ENCODE measurements around the gene CLEC3A. TPM values are rescaled to one million over a fixed set of nuclear protein-coding genes. Genes with fewer than 3 reads are reported as not detected.

Gene CLEC3A
- total RNA-seq, 4 donors from 2014 or later, result not detected

DNA sequence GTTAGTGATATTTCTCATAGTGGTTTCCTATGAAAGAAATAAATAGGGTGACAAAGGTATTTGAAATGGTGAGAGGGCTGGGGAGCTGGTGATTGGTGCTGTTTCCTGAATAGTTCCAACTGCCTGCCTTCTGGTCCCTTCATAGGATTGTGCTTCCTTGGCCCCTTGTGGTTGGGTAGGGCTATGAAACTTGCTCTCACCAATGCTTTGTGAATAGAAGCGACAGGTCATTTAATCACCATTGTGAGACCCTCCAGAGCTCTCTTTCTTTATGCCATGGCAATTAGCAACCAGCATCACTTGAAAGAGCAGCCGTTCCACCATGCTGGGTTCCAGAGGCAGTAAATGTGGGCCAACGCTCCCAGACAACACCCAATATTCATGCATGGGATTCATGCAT is 53.5 kb downstream of the CLEC3A start:
- Histone ChIP-seq H3K27ac (no peak overlapping the region), H3K4me1 (no peaks in the 10 kb centered on the region), H3K27me3 (peaks cover 0 to 13% (median 0%) of the 10 kb centered on the region in 4 donors), H3K4me3 (no peak overlapping the region), H3K36me3 (no peaks in the 10 kb centered on the region), H3K9me3 (no peaks in the 10 kb centered on the region)
- TF ChIP-seq POLR2A (IDR thresholded peaks at IDR 0.05), result no peak
- TF ChIP-seq, protein P1, sequence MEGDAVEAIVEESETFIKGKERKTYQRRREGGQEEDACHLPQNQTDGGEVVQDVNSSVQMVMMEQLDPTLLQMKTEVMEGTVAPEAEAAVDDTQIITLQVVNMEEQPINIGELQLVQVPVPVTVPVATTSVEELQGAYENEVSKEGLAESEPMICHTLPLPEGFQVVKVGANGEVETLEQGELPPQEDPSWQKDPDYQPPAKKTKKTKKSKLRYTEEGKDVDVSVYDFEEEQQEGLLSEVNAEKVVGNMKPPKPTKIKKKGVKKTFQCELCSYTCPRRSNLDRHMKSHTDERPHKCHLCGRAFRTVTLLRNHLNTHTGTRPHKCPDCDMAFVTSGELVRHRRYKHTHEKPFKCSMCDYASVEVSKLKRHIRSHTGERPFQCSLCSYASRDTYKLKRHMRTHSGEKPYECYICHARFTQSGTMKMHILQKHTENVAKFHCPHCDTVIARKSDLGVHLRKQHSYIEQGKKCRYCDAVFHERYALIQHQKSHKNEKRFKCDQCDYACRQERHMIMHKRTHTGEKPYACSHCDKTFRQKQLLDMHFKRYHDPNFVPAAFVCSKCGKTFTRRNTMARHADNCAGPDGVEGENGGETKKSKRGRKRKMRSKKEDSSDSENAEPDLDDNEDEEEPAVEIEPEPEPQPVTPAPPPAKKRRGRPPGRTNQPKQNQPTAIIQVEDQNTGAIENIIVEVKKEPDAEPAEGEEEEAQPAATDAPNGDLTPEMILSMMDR (IDR thresholded peaks at IDR 0.05), result no peak
- intact Hi-C loops (cut with DNase I), result no loop called here
- 67 to 100% methylated on average over 1 of the region's 3 CpGs for WGBS, 2 donors
- DNase-seq, result no peak

DNA sequence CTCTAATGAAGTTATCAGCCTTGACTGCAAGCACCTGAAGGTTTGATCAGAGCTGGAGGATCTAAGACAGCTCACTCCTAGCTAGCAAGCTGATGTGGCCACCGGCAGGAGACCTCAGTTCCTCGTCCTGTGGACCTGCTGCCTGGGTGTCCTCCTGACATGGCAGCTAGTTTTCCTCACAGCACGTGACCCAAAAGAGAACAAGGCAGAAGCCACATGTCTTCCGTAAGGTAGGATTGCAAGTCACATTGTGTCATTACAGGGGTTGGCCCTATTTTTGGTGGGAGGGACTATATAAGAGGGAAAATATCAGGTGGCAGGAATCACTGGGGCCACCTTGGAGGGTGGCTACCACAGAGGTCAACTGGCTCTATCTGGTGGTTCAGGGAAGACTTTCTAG is 59.0 kb downstream of the CLEC3A start:
- WGBS, 2 donors, result 81 to 85% methylated on average over 3 to 4 of the region's 4 CpGs
- intact Hi-C loops (cut with DNase I), result no loop called here
- Histone ChIP-seq H3K4me1 (no peaks in the 10 kb centered on the region), H3K36me3 (no peaks in the 10 kb centered on the region), H3K27me3 (peaks cover 0 to 6% (median 0%) of the 10 kb centered on the region in 4 donors), H3K27ac (no peak overlapping the region), H3K9me3 (no peaks in the 10 kb centered on the region), H3K4me3 (no peak overlapping the region)
- TF ChIP-seq POLR2A (IDR thresholded peaks at IDR 0.05), result no peak
- TF ChIP-seq, protein P1 (IDR thresholded peaks at IDR 0.05), result no peak
- DNase-seq, result no peak

Other genes starting within 250 kb of the CLEC3A start
- under 1 TPM in 1 of 4 donors, not detected in 3; 0.56 TPM for gene VAT1L, start 234.0 kb upstream of the CLEC3A start, total RNA-seq
- gene WWOX, start 77.1 kb downstream of the CLEC3A start, total RNA-seq, result 10 to 100 TPM; 20.9 to 31.1 (median 27.5) TPM